SK-N-SH (cell line): ENCODE data around the gene DEPDC5. TPM values are rescaled to one million over a fixed set of nuclear protein-coding genes. Genes with fewer than 3 reads are reported as not detected.
A peak's percentile ranks its signal among the peaks of the same experiment; 100 is the strongest.

Experiments
- CTCF ChIA-PET: fragments of 300-600, 350-600 bp; formaldehyde crosslinking; extraction: SDS; loops from one replicate; lab custom pipeline; 2021; lab: Yijun Ruan, JAX
- POLR2A ChIA-PET: fragments of 350-600 bp; sonication (Branson Sonifier 250); formaldehyde crosslinking; extraction: SDS; loops from one replicate; lab custom pipeline; 2020; ENCODE audit warnings: antibody characterized with exemption, inconsistent platforms; lab: Yijun Ruan, JAX
- DNase-seq: peaks from one replicate; pipeline ENCODE4 v3.0.0; 2012
- H2AFZ ChIP-seq: fragments of 200-600 bp; sonication (generic); 2 replicates; pipeline ENCODE4 v1.8.1; 2016; ENCODE audit warnings: antibody characterized with exemption, mild to moderate bottlenecking, low read depth
- H3F3A ChIP-seq: fragments of 200-600 bp; sonication (generic); replicated peaks from 2 replicates; pipeline ENCODE3; 2016; ENCODE audit warnings: antibody characterized with exemption, mild to moderate bottlenecking; ENCODE audit not compliant: insufficient read depth
- H3K27ac ChIP-seq, 2 experiments: fragments of 200-500 bp in 1 of 2; fragments of 200-600 bp in 1 of 2; sonication (Bioruptor generic) in 1 of 2; sonication (generic), shearing (Covaris generic) in 1 of 2; 2 replicates each; pipeline versions ENCODE4 v1.5.1 to v1.6.1; 2014 to 2016; ENCODE audit warnings: low read depth in 2 of 2, inconsistent platforms in 1 of 2, low read length in 1 of 2, mild to moderate bottlenecking in 1 of 2, mixed read lengths in 1 of 2
- H3K27me3 ChIP-seq: fragments of 200-600 bp; sonication (generic), shearing (Covaris generic); 2 replicates; pipeline ENCODE4 v1.6.1; 2016; ENCODE audit warnings: mixed run types; ENCODE audit not compliant: insufficient read depth
- H3K36me3 ChIP-seq, 2 experiments: fragments of 200-500 bp in 1 of 2; fragments of 200-600 bp in 1 of 2; sonication (Bioruptor generic) in 1 of 2; sonication (generic) in 1 of 2; replicated peaks in 1 of 2; 2 replicates each; pipeline versions ENCODE3 to v1.5.1; 2014 to 2016; ENCODE audit warnings: low read length in 1 of 2, mild to moderate bottlenecking in 1 of 2; ENCODE audit not compliant: insufficient read depth in 2 of 2, control insufficient read depth in 1 of 2
- H3K4me1 ChIP-seq, 2 experiments: fragments of 200-500 bp in 1 of 2; fragments of 200-600 bp in 1 of 2; sonication (Bioruptor generic) in 1 of 2; sonication (generic), shearing (Covaris generic) in 1 of 2; 2 replicates each; pipeline versions ENCODE4 v1.5.1 to v1.6.1; 2014 to 2016; ENCODE audit warnings: low read depth in 1 of 2, low read length in 1 of 2, mixed run types in 1 of 2; ENCODE audit not compliant: insufficient read depth in 2 of 2, control insufficient read depth in 1 of 2
- H3K4me2 ChIP-seq: fragments of 200-600 bp; sonication (generic), shearing (Covaris generic); 2 replicates; pipeline ENCODE4 v1.6.1; 2017; ENCODE audit warnings: mixed run types
- H3K4me3 ChIP-seq, 2 experiments: fragments of 200-500 bp in 1 of 2; fragments of 200-600 bp in 1 of 2; sonication (Bioruptor generic) in 1 of 2; sonication (generic), shearing (Covaris generic) in 1 of 2; 2 replicates each; pipeline versions ENCODE4 v1.5.1 to v1.8.1; 2014 to 2016; ENCODE audit warnings: low read depth in 2 of 2, inconsistent platforms in 1 of 2, low read length in 1 of 2, mild to moderate bottlenecking in 1 of 2, mixed read lengths in 1 of 2, moderate library complexity in 1 of 2
- H3K79me2 ChIP-seq: fragments of 200-600 bp; sonication (generic); 2 replicates; pipeline ENCODE4 v1.8.1; 2017; ENCODE audit warnings: mild to moderate bottlenecking; ENCODE audit not compliant: insufficient read depth
- H3K9ac ChIP-seq: fragments of 200-600 bp; sonication (generic); 2 replicates; pipeline ENCODE4 v1.6.1; 2017; ENCODE audit warnings: mixed run types
- H3K9me2 ChIP-seq: fragments of 200-600 bp; sonication (generic); 2 replicates; pipeline ENCODE4 v1.6.1; 2017; ENCODE audit warnings: mixed run types
- H3K9me3 ChIP-seq: fragments of 200-600 bp; sonication (generic); 2 replicates; pipeline ENCODE4 v1.6.1; 2017; ENCODE audit warnings: mixed run types, mild to moderate bottlenecking, moderate library complexity
- H4K20me1 ChIP-seq: fragments of 200-600 bp; sonication (generic); 2 replicates; pipeline ENCODE4 v1.6.1; 2017; ENCODE audit warnings: mild to moderate bottlenecking, mixed run types; ENCODE audit not compliant: insufficient read depth
- EZH2phosphoT487 ChIP-seq: fragments of 200-600 bp; sonication (generic); IDR thresholded peaks from 2 replicates; pipeline ENCODE4 v1.6.1; 2017; ENCODE audit warnings: low read depth, mixed run types, mild to moderate bottlenecking, antibody characterized with exemption, moderate library complexity, borderline replicate concordance
- NRF1 ChIP-seq: IDR thresholded peaks from 2 replicates; pipeline ENCODE4 v1.6.1; 2012; ENCODE audit warnings: low read depth, mild to moderate bottlenecking, low read length
- SIN3A ChIP-seq: IDR thresholded peaks from 2 replicates; pipeline ENCODE4 v1.6.1; 2012; ENCODE audit warnings: low read depth, mild to moderate bottlenecking, low read length, moderate library complexity, borderline replicate concordance
- SMC3 ChIP-seq: IDR thresholded peaks from 2 replicates; pipeline ENCODE4 v1.6.1; 2012; ENCODE audit warnings: low read depth, low read length, improper control_type of control experiment
- TAF1 ChIP-seq: IDR thresholded peaks from 2 replicates; pipeline ENCODE4 v1.6.1; 2012; ENCODE audit warnings: low read depth, mild to moderate bottlenecking, low read length, moderate library complexity, borderline replicate concordance
- TCF12 ChIP-seq: IDR thresholded peaks from 2 replicates; pipeline ENCODE4 v1.4.0; 2012
- TEAD4 ChIP-seq: IDR thresholded peaks from 2 replicates; pipeline ENCODE4 v1.4.0; 2012; ENCODE audit warnings: mild to moderate bottlenecking, borderline replicate concordance; ENCODE audit not compliant: insufficient read depth
- YY1 ChIP-seq: IDR thresholded peaks from 2 replicates; pipeline ENCODE4 v1.4.0; 2012; ENCODE audit warnings: low read depth, mild to moderate bottlenecking
- WGBS: methylation state at CpG from one replicate; pipeline ENCODE4 v1.1.6; 2017; ENCODE audit warnings: low lambda C conversion rate; 5-methylcytosine and 5-hydroxymethylcytosine counted together
- polyA plus RNA-seq, 3 experiments: library from polyadenylated mRNA; depleted of rRNA; stranded (reverse); fragments of >200 nt; gene quantifications; 2 replicates each; pipeline ENCODE4 v1.2.3, GENCODE V29; 2012
- TF ChIP-seq, protein P1 (sequence below): IDR thresholded peaks from 2 replicates; pipeline ENCODE4 v1.6.1; 2012; ENCODE audit warnings: mild to moderate bottlenecking, low read depth, low read length, moderate library complexity
- TF ChIP-seq, protein P2 (sequence below): fragments of 150-350 bp; IDR thresholded peaks from 2 replicates; pipeline ENCODE4 v1.6.1; 2017; ENCODE audit warnings: antibody characterized with exemption, low read length, low read depth, borderline replicate concordance
- TF ChIP-seq, protein P3 (sequence below): IDR thresholded peaks from 2 replicates; pipeline ENCODE4 v1.4.0; 2012; ENCODE audit warnings: low read depth, borderline replicate concordance
- TF ChIP-seq, protein P4 (sequence below): IDR thresholded peaks from 2 replicates; pipeline ENCODE4 v1.4.0; 2012; ENCODE audit warnings: low read depth

DEPDC5 gene
- polyA plus RNA-seq, 1 of the 3 experiments (the other 2 are of a cell fraction), result 7.8 TPM

DNA sequence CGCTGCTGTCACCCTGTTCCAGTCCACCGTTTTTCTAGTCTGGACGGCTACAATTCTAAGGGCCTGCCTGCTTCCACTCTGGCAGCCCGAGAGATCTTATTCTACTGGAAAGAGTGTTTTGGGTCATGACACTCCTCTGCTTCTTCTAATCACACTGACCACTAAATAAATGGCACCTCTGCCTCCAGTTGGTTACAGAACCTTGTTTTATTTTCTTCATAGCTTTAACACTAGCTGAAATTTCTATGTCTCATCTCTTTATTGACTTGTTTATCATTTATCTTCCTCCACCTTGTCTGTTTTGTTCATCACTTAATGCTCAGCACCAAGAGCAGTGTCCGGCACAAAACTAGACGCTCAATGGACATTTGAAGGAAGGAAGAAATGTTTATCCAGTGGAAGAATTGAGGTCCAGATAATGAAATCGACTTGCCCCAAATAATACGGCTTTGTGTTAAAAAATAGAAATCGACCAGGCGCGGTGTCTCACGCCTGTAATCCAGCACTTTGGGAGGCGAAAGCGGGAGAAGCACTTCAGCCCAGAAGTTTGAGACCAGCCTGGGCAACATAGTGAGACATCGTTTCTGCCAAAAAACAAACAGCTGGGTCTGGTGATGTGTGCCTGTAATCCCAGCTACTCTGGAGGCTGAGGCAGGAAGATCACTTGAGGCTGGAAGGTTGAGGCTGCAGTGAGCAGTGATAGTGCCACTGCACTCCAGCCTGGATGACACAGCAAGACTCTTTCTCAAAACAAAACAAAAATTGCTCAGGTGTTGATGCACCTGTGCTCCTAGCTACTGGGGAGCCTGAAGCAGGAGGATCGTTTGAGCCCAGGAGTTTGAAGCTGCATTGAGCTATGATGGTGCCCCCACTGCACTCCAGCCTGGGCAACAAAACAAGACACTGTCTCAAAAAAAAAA lies 3.2 kb upstream of the DEPDC5 start:
- Histone ChIP-seq H3K4me2 (peak overlapping the region; percentile 82; the same call in 1 of the 2 replicates), H3K27ac (peak overlapping the region; percentile 8 to 72; a peak in 3 of 4 replicates)
- CTCF ChIA-PET, result interaction anchor here (1.9 to 3.0 kb wide), 3 partner anchors 74 to 220 kb away, joined by 4 to 10 read pairs (median 9); no protein-coding TSS in a partner anchor
- TF ChIP-seq, protein P1, sequence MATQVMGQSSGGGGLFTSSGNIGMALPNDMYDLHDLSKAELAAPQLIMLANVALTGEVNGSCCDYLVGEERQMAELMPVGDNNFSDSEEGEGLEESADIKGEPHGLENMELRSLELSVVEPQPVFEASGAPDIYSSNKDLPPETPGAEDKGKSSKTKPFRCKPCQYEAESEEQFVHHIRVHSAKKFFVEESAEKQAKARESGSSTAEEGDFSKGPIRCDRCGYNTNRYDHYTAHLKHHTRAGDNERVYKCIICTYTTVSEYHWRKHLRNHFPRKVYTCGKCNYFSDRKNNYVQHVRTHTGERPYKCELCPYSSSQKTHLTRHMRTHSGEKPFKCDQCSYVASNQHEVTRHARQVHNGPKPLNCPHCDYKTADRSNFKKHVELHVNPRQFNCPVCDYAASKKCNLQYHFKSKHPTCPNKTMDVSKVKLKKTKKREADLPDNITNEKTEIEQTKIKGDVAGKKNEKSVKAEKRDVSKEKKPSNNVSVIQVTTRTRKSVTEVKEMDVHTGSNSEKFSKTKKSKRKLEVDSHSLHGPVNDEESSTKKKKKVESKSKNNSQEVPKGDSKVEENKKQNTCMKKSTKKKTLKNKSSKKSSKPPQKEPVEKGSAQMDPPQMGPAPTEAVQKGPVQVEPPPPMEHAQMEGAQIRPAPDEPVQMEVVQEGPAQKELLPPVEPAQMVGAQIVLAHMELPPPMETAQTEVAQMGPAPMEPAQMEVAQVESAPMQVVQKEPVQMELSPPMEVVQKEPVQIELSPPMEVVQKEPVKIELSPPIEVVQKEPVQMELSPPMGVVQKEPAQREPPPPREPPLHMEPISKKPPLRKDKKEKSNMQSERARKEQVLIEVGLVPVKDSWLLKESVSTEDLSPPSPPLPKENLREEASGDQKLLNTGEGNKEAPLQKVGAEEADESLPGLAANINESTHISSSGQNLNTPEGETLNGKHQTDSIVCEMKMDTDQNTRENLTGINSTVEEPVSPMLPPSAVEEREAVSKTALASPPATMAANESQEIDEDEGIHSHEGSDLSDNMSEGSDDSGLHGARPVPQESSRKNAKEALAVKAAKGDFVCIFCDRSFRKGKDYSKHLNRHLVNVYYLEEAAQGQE, result no peak
- TF ChIP-seq TEAD4 (no peak), SMC3 (peak; percentile 0; the same call in 1 of the 2 replicates), SIN3A (no peak), TCF12 (no peak)
- TF ChIP-seq, protein P2, sequence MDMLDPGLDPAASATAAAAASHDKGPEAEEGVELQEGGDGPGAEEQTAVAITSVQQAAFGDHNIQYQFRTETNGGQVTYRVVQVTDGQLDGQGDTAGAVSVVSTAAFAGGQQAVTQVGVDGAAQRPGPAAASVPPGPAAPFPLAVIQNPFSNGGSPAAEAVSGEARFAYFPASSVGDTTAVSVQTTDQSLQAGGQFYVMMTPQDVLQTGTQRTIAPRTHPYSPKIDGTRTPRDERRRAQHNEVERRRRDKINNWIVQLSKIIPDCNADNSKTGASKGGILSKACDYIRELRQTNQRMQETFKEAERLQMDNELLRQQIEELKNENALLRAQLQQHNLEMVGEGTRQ, result no peak
- TF ChIP-seq, all 33 proteins: peak for 1
- Histone ChIP-seq H3K9ac (peak overlapping the region; percentile 94; the same call in 1 of the 2 replicates), H2AFZ (peak overlapping the region; percentile 94), H3F3A (peaks cover 14% of the 10 kb centered on the region), H3K79me2 (peaks cover 47% of the 10 kb centered on the region), H3K4me3 (peak overlapping the region; percentile 20 to 84), H3K9me2 (no peaks in the 10 kb centered on the region), H3K36me3 (peaks cover 0 to 5% of the 10 kb centered on the region in 2 experiments), H3K9me3 (no peaks in the 10 kb centered on the region), H4K20me1 (no peaks in the 10 kb centered on the region), H3K27me3 (no peaks in the 10 kb centered on the region), H3K4me1 (peaks cover 12 to 31% of the 10 kb centered on the region in 2 experiments)
- DNase-seq, result no peak
- WGBS, result 63% methylated on average over 16 of the region's 16 CpGs
- POLR2A ChIA-PET, result interaction anchor here (1.3 kb wide), 1 partner anchor 12 kb away, joined by 5 read pairs; no protein-coding TSS in a partner anchor

DNA sequence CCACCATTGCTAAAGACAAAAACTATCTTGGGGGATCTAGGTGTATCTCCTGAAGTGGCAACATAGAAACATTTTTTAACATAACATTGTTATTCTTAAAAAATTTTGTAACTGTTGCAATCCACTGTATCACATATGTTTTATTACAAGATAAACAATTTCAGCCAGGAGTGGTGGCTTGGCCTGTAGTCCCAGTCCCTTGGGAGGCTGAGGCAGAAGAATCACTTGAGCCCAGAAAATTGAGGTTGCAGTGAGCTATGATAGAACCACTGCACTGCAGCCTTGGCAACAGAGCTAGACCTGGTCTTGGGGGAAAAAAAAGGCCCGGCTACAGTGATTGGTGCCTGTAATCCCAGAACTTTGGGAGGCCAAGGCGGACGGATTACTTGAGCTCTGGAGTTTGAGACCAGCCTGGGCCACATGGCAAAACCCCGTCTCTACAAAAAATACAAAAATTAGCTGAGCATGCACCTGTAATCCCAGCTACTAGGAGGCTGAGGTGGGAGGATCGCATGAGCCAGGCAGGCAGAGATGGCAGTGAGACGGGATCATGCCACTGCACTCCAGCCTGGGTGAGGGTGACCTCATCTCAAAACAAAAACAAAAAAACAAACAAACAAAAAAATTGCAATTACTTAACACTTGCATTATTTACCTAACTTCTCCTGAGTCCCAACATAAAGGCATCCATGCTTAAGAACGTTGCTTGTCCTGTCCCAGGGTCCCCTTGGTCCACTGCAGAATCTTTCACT lies 1.5 kb upstream of the DEPDC5 start:
- Histone ChIP-seq H2AFZ (peak overlapping the region; percentile 96; the same call in 1 of the 2 replicates), H3K9ac (peak overlapping the region; percentile 76; the same call in 1 of the 2 replicates), H3K79me2 (peaks cover 32% of the 10 kb centered on the region), H3F3A (peaks cover 14% of the 10 kb centered on the region), H3K27ac (peak overlapping the region; percentile 92 to 98), H3K9me3 (no peaks in the 10 kb centered on the region), H4K20me1 (no peaks in the 10 kb centered on the region), H3K27me3 (no peaks in the 10 kb centered on the region), H3K9me2 (no peaks in the 10 kb centered on the region), H3K4me3 (no peak overlapping the region), H3K36me3 (no peaks in the 10 kb centered on the region), H3K4me2 (no peak overlapping the region), H3K4me1 (peaks cover 12 to 34% of the 10 kb centered on the region in 2 experiments)
- 86% methylated on average over 6 of the region's 7 CpGs for WGBS
- TF ChIP-seq, protein P3, sequence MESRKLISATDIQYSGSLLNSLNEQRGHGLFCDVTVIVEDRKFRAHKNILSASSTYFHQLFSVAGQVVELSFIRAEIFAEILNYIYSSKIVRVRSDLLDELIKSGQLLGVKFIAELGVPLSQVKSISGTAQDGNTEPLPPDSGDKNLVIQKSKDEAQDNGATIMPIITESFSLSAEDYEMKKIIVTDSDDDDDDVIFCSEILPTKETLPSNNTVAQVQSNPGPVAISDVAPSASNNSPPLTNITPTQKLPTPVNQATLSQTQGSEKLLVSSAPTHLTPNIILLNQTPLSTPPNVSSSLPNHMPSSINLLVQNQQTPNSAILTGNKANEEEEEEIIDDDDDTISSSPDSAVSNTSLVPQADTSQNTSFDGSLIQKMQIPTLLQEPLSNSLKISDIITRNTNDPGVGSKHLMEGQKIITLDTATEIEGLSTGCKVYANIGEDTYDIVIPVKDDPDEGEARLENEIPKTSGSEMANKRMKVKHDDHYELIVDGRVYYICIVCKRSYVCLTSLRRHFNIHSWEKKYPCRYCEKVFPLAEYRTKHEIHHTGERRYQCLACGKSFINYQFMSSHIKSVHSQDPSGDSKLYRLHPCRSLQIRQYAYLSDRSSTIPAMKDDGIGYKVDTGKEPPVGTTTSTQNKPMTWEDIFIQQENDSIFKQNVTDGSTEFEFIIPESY, result no peak
- TF ChIP-seq SMC3 (no peak), TAF1 (no peak), EZH2phosphoT487 (no peak), YY1 (no peak), NRF1 (no peak)
- TF ChIP-seq, protein P4, sequence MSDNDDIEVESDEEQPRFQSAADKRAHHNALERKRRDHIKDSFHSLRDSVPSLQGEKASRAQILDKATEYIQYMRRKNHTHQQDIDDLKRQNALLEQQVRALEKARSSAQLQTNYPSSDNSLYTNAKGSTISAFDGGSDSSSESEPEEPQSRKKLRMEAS, result no peak
- no peak for DNase-seq
- ChIA-PET POLR2A (interaction anchor here (0.6 to 2.0 kb wide), 8 partner anchors 8 to 406 kb away, joined by 3 to 10 read pairs (median 3); partner anchors contain the start of genes PATZ1 and PISD), CTCF (interaction anchor here (3.8 kb wide), 1 partner anchor 86 kb away, joined by 21 read pairs; no protein-coding TSS in a partner anchor)
